IMR-90 (cell line): ENCODE results near the gene SORBS1. TPM values are rescaled to one million over a fixed set of nuclear protein-coding genes. Genes with fewer than 3 reads are reported as not detected.

ENCODE experiments used
- ATAC-seq: fragments of 200-7000 bp; cut with Tn5 transposase; 2 replicates; pipeline ENCODE4 v1.9.1; 2020; ENCODE audit warnings: low read depth, mild to moderate bottlenecking, moderate library complexity
- BruUV-seq: library from RNA; stranded (reverse); fragments of 400-500 nt; replicated peaks from 2 replicates; lab custom pipeline; 2021; lab: Mats Ljungman, UMichigan
- CTCF ChIA-PET: fragments of 300-600 bp; formaldehyde crosslinking; extraction: SDS; loops from one replicate; lab custom pipeline; 2021; ENCODE audit warnings: antibody characterized with exemption; lab: Yijun Ruan, JAX
- POLR2A ChIA-PET: fragments of 300-600 bp; sonication (Branson Sonifier 250); formaldehyde crosslinking; loops from one replicate; lab custom pipeline; 2022; ENCODE audit warnings: antibody characterized with exemption; ENCODE audit not compliant: unreplicated experiment; lab: Charles Lee
- DNase-seq: peaks from one replicate; pipeline ENCODE4 v3.0.0; 2013
- H2AFZ ChIP-seq: replicated peaks from 2 replicates; pipeline ENCODE3; 2013; ENCODE audit warnings: low read length, mild to moderate bottlenecking; ENCODE audit not compliant: poor library complexity
- H2AK5ac ChIP-seq: 2 replicates; pipeline ENCODE4 v1.6.1; 2013; ENCODE audit warnings: low read depth, low read length, inconsistent platforms
- H2AK9ac ChIP-seq: replicated peaks from 2 replicates; pipeline ENCODE3; 2013; ENCODE audit warnings: mild to moderate bottlenecking, low read depth, low read length, moderate library complexity; ENCODE audit not compliant: poor library complexity
- H2BK120ac ChIP-seq: 2 replicates; pipeline ENCODE4 v1.6.1; 2013; ENCODE audit warnings: low read depth, low read length, inconsistent platforms
- H2BK15ac ChIP-seq: 3 replicates; pipeline ENCODE4 v1.6.1; 2013; ENCODE audit warnings: low read depth, low read length, inconsistent platforms
- H2BK20ac ChIP-seq: 2 replicates; pipeline ENCODE4 v1.6.1; 2013; ENCODE audit warnings: low read depth, mild to moderate bottlenecking, inconsistent platforms, low read length, moderate library complexity
- H2BK5ac ChIP-seq: 2 replicates; pipeline ENCODE4 v1.6.1; 2013; ENCODE audit warnings: mild to moderate bottlenecking, low read depth, low read length, inconsistent platforms; ENCODE audit not compliant: poor library complexity, severe bottlenecking
- H3K14ac ChIP-seq: replicated peaks from 2 replicates; pipeline ENCODE4 v1.6.1; 2013; ENCODE audit warnings: low read depth, low read length, inconsistent platforms
- H3K18ac ChIP-seq: 2 replicates; pipeline ENCODE4 v1.6.1; 2013; ENCODE audit warnings: low read depth, low read length, control low read depth
- H3K23ac ChIP-seq: 2 replicates; pipeline ENCODE4 v1.6.1; 2013; ENCODE audit warnings: low read depth, low read length, inconsistent platforms
- H3K27ac ChIP-seq: 2 replicates; pipeline ENCODE4 v1.5.1; 2013; ENCODE audit warnings: mild to moderate bottlenecking, control low read depth, low read length; ENCODE audit not compliant: insufficient read depth
- H3K27me3 ChIP-seq: 2 replicates; pipeline ENCODE4 v1.6.1; 2013; ENCODE audit warnings: low read length; ENCODE audit not compliant: control insufficient read depth, insufficient read depth
- H3K36me3 ChIP-seq: 2 replicates; pipeline ENCODE4 v1.6.1; 2013; ENCODE audit warnings: low read length, mixed read lengths; ENCODE audit not compliant: control insufficient read depth, insufficient read depth
- H3K4ac ChIP-seq: 2 replicates; pipeline ENCODE4 v1.6.1; 2013; ENCODE audit warnings: low read depth, low read length, inconsistent platforms
- H3K4me1 ChIP-seq: 2 replicates; pipeline ENCODE4 v1.6.1; 2013; ENCODE audit warnings: low read length, mixed read lengths; ENCODE audit not compliant: control insufficient read depth, insufficient read depth
- H3K4me2 ChIP-seq: 2 replicates; pipeline ENCODE4 v1.6.1; 2013; ENCODE audit warnings: low read depth, mild to moderate bottlenecking, control low read depth, low read length, moderate library complexity
- H3K4me3 ChIP-seq: 2 replicates; pipeline ENCODE4 v1.5.1; 2013; ENCODE audit warnings: low read depth, mild to moderate bottlenecking, control low read depth, low read length, moderate library complexity; ENCODE audit not compliant: insufficient read depth
- H3K56ac ChIP-seq: 2 replicates; pipeline ENCODE4 v1.6.1; 2013; ENCODE audit warnings: low read length, inconsistent platforms; ENCODE audit not compliant: insufficient read depth; ENCODE audit errors: extremely low read depth
- H3K79me1 ChIP-seq, 2 experiments: 2 replicates each; pipeline ENCODE4 v1.6.1; 2013; ENCODE audit warnings: low read length in 2 of 2, inconsistent platforms in 1 of 2, low read depth in 1 of 2
- H3K9ac ChIP-seq: 2 replicates; pipeline ENCODE4 v1.6.1; 2013; ENCODE audit warnings: low read depth, low read length, control low read depth
- H3K9me1 ChIP-seq: 2 replicates; pipeline ENCODE4 v1.6.1; 2013; ENCODE audit warnings: low read length, inconsistent platforms; ENCODE audit not compliant: insufficient read depth
- H3K9me3 ChIP-seq: 2 replicates; pipeline ENCODE4 v1.6.1; 2013; ENCODE audit warnings: low read length; ENCODE audit not compliant: control insufficient read depth, insufficient read depth
- H4K20me1 ChIP-seq: 2 replicates; pipeline ENCODE4 v1.6.1; 2013; ENCODE audit warnings: low read length, inconsistent platforms; ENCODE audit not compliant: insufficient read depth
- H4K5ac ChIP-seq: 2 replicates; pipeline ENCODE4 v1.6.1; 2013; ENCODE audit warnings: mild to moderate bottlenecking, low read depth, low read length, control low read depth
- H4K8ac ChIP-seq, 2 experiments: 2 replicates each; pipeline ENCODE4 v1.6.1; 2013; ENCODE audit warnings: low read depth in 2 of 2, low read length in 2 of 2, control low read depth in 1 of 2, inconsistent platforms in 1 of 2
- H4K91ac ChIP-seq: 2 replicates; pipeline ENCODE4 v1.6.1; 2013; ENCODE audit warnings: low read depth, low read length, inconsistent platforms; ENCODE audit not compliant: insufficient read depth
- BHLHE40 ChIP-seq: fragments of 150-350 bp; IDR thresholded peaks from 2 replicates; pipeline ENCODE4 v1.6.1; 2016; ENCODE audit warnings: mild to moderate bottlenecking, low read depth, low read length
- CEBPB ChIP-seq: IDR thresholded peaks from 2 replicates; pipeline ENCODE4 v1.6.1; 2012; ENCODE audit warnings: low read depth, low read length, improper control_type of control experiment
- CHD1 ChIP-seq: IDR thresholded peaks from 2 replicates; pipeline ENCODE4 v1.6.1; 2012; ENCODE audit warnings: low read depth, low read length, improper control_type of control experiment
- CTCF ChIP-seq: conservative IDR thresholded peaks from 2 replicates; pipeline ENCODE4 v1.5.1; 2012; ENCODE audit warnings: mild to moderate bottlenecking, low read depth, low read length, improper control_type of control experiment
- FOS ChIP-seq: fragments of 150-350 bp; IDR thresholded peaks from 2 replicates; pipeline ENCODE4 v1.6.1; 2016; ENCODE audit warnings: low read depth, low read length
- MAFK ChIP-seq: IDR thresholded peaks from 2 replicates; pipeline ENCODE4 v1.6.1; 2012; ENCODE audit warnings: low read depth, low read length, improper control_type of control experiment
- MAZ ChIP-seq: IDR thresholded peaks from 2 replicates; pipeline ENCODE4 v1.6.1; 2012; ENCODE audit warnings: low read depth, mild to moderate bottlenecking, low read length, improper control_type of control experiment, moderate library complexity, borderline replicate concordance
- MXI1 ChIP-seq: IDR thresholded peaks from 2 replicates; pipeline ENCODE4 v1.6.1; 2012; ENCODE audit warnings: low read depth, mild to moderate bottlenecking, low read length, moderate library complexity, borderline replicate concordance
- NFE2L2 ChIP-seq: fragments of 150-350 bp; IDR thresholded peaks from 2 replicates; pipeline ENCODE4 v1.6.1; 2016; ENCODE audit warnings: low read depth, mild to moderate bottlenecking, low read length
- POLR2A ChIP-seq: IDR thresholded peaks from 2 replicates; pipeline ENCODE4 v1.6.1; 2012; ENCODE audit warnings: mild to moderate bottlenecking, low read depth, low read length
- RAD21 ChIP-seq: IDR thresholded peaks from 2 replicates; pipeline ENCODE4 v1.6.1; 2012; ENCODE audit warnings: low read length, improper control_type of control experiment
- RCOR1 ChIP-seq: IDR thresholded peaks from 2 replicates; pipeline ENCODE4 v1.6.1; 2012; ENCODE audit warnings: mild to moderate bottlenecking, low read length, improper control_type of control experiment; ENCODE audit not compliant: insufficient replicate concordance
- RFX5 ChIP-seq: IDR thresholded peaks from 2 replicates; pipeline ENCODE4 v1.8.0; 2012; ENCODE audit warnings: low read depth, mild to moderate bottlenecking, low read length, moderate library complexity
- SMC3 ChIP-seq: fragments of 150-350 bp; IDR thresholded peaks from 2 replicates; pipeline ENCODE4 v1.6.1; 2016; ENCODE audit warnings: low read depth, mild to moderate bottlenecking, antibody characterized with exemption, low read length, moderate library complexity
- USF2 ChIP-seq: fragments of 150-350 bp; IDR thresholded peaks from 2 replicates; pipeline ENCODE4 v1.6.1; 2017; ENCODE audit warnings: mild to moderate bottlenecking, antibody characterized with exemption, low read length, low read depth
- WGBS, 2 experiments: methylation state at CpG; one replicate each; pipeline versions ENCODE4 v1.1.5 to v1.1.7; 2013; ENCODE audit warnings: missing lambda C conversion rate in 2 of 2; ENCODE audit not compliant: insufficient read length in 1 of 2; ENCODE audit errors: extremely low coverage in 2 of 2; 5-methylcytosine and 5-hydroxymethylcytosine counted together
- dilution Hi-C: fragments of 300-500 bp; cut with HindIII; formaldehyde crosslinking; loops from one replicate; pipeline ENCODE4 v1.14.3; 2018; ENCODE audit warnings: low sequenced_read_pairs; ENCODE audit not compliant: unreplicated experiment
- in situ Hi-C: fragments of 300-500 bp; cut with MboI; formaldehyde crosslinking; loops from 3 replicates; pipeline ENCODE4 v1.14.3; 2019; ENCODE audit warnings: low sequenced_read_pairs, inconsistent platforms, mixed read lengths
- intact Hi-C: fragments of 100-400 bp; cut with micrococcal nuclease; formaldehyde crosslinking; loops from 2 replicates; pipeline ENCODE4 v1.10.0; 2022
- polyA plus RNA-seq, 3 experiments: library from polyadenylated mRNA; depleted of rRNA; stranded (reverse); fragments of >200 nt; gene quantifications; 2 replicates each; pipeline ENCODE4 v1.2.3, GENCODE V29; 2012; ENCODE audit warnings: low replicate concordance in 1 of 3
- total RNA-seq: library from RNA; depleted of rRNA; stranded (reverse); fragments of >200 nt; gene quantifications from 2 replicates; pipeline ENCODE4 v1.2.3, GENCODE V29; 2012
- TF ChIP-seq, protein P1 (sequence below): fragments of 150-350 bp; IDR thresholded peaks from 2 replicates; pipeline ENCODE4 v1.6.1; 2016; ENCODE audit warnings: low read depth, mild to moderate bottlenecking, low read length, moderate library complexity, borderline replicate concordance

SORBS1 gene
- total and polyA plus RNA-seq, 2 of the 4 experiments (the other 2 are of a cell fraction), result 0.18 to 0.32 TPM

DNA sequence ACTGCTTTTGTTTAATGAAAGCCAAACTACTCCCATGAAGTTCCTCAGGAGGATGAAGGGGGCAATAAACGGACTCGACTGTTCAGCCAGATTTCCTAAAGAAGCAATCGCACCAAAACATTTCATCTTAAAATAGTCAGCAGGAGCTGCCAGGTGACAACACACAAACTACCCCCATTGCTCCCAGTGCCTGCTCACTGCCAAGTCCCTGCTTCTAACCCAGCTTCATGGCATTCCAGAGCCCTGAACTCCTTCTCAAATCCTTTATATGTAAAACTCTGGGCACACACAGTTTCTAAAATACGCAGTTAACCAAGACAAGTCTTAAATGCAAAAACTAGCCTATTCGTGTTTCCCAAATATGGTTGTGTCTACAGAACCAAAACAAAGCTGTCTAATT is 110.0 kb downstream of the SORBS1 start:
- Histone ChIP-seq H3K14ac (no peak overlapping the region), H3K4me1 (no peaks in the 10 kb centered on the region), H4K5ac (no peak overlapping the region), H3K4me3 (no peak overlapping the region), H3K27ac (no peak overlapping the region), H3K4ac (no peak overlapping the region), H3K36me3 (no peaks in the 10 kb centered on the region), H4K8ac (no peak overlapping the region), H4K91ac (no peak overlapping the region), H3K79me1 (no peaks in the 10 kb centered on the region), H3K23ac (no peak overlapping the region), H4K20me1 (no peaks in the 10 kb centered on the region), H2BK120ac (no peak overlapping the region), H3K9me1 (no peaks in the 10 kb centered on the region), H2AFZ (no peak overlapping the region), H3K9ac (no peak overlapping the region), H3K56ac (no peak overlapping the region), H3K9me3 (no peaks in the 10 kb centered on the region), H2BK15ac (no peak overlapping the region), H3K18ac (no peak overlapping the region), H2AK9ac (no peak overlapping the region), H2BK5ac (no peak overlapping the region), H3K27me3 (peaks cover 11% of the 10 kb centered on the region), H2AK5ac (no peak overlapping the region), H2BK20ac (no peak overlapping the region), H3K4me2 (no peak overlapping the region)
- in situ Hi-C loops, result no loop called here
- DNase-seq, result no peak
- no TSS peak for BruUV-seq
- CTCF ChIA-PET, result interaction anchor here (0.6 kb wide), 1 partner anchor 230 kb away, joined by 5 read pairs; no protein-coding TSS in a partner anchor
- dilution Hi-C loops, result no loop called here
- TF ChIP-seq FOS, result no peak
- TF ChIP-seq, protein P1, sequence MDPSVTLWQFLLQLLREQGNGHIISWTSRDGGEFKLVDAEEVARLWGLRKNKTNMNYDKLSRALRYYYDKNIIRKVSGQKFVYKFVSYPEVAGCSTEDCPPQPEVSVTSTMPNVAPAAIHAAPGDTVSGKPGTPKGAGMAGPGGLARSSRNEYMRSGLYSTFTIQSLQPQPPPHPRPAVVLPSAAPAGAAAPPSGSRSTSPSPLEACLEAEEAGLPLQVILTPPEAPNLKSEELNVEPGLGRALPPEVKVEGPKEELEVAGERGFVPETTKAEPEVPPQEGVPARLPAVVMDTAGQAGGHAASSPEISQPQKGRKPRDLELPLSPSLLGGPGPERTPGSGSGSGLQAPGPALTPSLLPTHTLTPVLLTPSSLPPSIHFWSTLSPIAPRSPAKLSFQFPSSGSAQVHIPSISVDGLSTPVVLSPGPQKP, result no peak
- no peak for TF ChIP-seq SMC3
- no peak for TF ChIP-seq CEBPB
- no peak for TF ChIP-seq CTCF
- TF ChIP-seq USF2, result no peak
- TF ChIP-seq NFE2L2, result no peak
- no peak for TF ChIP-seq RAD21
- no peak for TF ChIP-seq MAZ
- no peak for TF ChIP-seq CHD1
- no peak for TF ChIP-seq RFX5
- no peak for TF ChIP-seq BHLHE40
- no peak for TF ChIP-seq POLR2A
- TF ChIP-seq MXI1, result no peak
- no peak for TF ChIP-seq MAFK
- TF ChIP-seq RCOR1, result no peak
- WGBS, 2 experiments, result 56% methylated on average over 2 of the region's 5 CpGs; no CpG with 5 or more reads in 1 of the 2 experiments
- POLR2A ChIA-PET, result no interaction called here
- intact Hi-C loops, result no loop called here
- ATAC-seq, result no peak
